NCI-H146 (cell line): Measurements from ENCODE around the gene BMPR1A.

Source experiments
- DNase-seq: peaks from one replicate; lab custom pipeline; 2025; lab: John Stamatoyannopoulos, UW

Gene BMPR1A

DNA sequence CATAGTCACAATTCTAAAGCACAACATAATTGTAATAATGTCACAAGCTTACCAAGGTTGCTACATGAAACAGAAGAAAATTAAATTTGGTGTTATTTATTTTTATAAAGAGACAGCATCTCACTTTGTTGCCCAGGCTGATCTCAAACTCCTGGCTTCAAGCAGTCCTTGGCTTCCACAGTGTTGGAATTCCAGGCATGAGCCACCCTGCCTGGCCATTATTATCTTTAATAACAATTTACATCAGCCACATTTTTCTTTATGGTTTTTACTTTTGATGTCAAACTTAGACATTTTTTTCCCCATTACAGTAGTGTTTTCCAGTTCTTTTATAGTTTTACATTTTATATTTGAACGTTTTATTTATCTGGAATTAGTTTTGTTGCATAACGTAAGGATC lies 46.7 kb downstream of the BMPR1A start:
- no peak for DNase-seq

GRCh38 chr10:86804805-86805204 lies 48.4 kb downstream of the BMPR1A start:
- DNase-seq = no peak

DNA sequence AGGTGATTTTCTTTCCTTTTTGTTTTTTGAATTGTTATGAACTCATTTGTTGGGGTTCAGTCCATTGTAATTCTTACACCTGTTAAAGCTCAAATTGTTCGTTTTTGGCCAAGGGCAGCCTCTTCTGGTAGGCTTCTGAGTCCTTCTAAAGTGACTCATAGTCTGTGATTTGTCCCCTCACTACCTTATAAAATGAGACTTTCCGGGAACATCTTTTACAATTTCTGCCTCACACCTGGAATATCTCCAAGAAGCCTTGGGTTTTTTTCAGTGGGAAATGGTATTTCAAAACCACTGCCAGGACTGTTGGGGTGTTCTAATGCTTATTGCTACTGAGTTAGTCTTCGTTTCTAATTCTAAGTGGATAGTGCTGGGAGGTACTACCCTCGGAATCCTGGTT lies 56.7 kb downstream of the BMPR1A start:
- DNase-seq = no peak

DNA sequence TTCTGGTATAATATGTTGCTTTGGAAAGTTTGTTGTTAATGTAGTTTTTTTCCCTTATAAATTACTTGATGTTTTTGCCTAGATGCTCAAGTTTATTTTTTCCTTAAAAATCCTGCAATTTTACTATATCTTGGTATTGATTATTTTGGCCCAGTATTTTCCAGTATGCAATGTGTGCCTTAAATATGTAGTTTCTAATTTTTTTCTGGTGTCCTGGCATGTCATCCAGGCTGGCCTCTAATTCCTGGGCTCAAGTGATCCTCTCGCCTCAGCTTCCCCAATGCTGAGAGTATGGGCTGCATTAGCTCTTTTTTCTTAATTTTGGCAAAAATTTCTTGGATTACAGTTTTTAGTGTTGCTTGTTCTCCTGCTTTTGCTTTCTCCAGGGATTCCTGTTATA lies 57.6 kb downstream of the BMPR1A start:
- DNase-seq = no peak

- DNase-seq = no peak
Observed at GRCh38 chr10:86815035-86815617, 58.7 kb downstream of the BMPR1A start.

GRCh38 chr10:86815640-86816039 lies 59.2 kb downstream of the BMPR1A start:
- no peak for DNase-seq

DNA sequence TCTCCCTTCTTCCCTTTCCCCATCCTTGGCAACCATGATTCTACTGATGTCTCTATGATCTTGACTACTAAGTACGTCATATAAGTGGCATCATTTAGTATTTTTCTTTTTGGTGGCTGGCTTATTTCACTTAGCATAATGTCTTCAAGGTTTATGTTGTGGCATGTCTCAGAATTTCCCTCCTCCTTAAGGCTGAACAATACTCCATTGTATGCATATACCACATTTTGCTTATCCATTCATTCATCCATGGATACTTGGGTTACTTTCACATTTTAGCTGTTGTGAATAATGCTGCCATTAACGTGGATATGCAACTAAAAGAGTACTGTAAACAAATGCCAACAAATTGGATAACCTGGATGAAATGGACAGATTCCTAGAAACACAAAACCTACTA lies 60.8 kb downstream of the BMPR1A start:
- no peak for DNase-seq

DNA sequence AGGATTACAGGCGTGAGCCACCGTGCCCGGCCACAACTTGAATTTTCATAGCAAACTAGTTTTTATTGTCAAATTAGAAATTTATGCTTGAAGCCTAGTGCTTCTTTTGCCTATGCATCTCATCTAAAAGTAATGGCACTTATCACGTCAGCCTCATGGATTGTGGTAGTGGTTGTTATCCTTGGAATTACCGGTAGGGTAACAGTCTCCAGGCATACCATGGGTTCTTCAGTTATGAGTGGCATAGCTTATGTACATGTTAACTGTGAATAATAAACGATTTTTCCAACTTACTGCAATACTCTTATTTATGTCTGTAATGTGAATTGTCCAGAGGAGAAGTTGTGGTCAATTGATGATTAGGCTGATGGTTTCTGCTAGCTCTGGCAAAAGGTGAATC lies 63.1 kb downstream of the BMPR1A start:
- no peak for DNase-seq

GRCh38 chr10:86820509-86820908 lies 64.1 kb downstream of the BMPR1A start:
- no peak for DNase-seq

GRCh38 chr10:86821388-86821999 lies 65.1 kb downstream of the BMPR1A start:
- no peak for DNase-seq

DNA sequence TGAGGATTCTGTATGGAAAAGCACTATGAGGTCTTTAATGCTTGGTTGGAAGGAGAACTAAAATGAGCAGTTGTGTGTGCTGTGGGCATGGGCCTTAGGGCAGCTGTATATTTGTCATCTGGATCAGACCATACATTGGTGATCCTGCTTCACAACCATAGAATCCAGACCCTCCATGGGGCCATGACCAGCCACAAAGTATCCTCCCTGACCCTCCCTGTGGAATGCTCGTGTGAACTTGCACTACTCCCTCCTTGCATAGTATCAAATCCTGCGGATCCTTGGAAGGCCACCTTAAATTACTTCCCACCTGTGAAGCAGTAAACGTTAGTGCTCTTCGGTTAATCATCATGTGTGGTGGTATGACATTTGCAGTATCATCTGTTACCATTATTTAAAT lies 67.1 kb downstream of the BMPR1A start:
- DNase-seq = no peak

DNA sequence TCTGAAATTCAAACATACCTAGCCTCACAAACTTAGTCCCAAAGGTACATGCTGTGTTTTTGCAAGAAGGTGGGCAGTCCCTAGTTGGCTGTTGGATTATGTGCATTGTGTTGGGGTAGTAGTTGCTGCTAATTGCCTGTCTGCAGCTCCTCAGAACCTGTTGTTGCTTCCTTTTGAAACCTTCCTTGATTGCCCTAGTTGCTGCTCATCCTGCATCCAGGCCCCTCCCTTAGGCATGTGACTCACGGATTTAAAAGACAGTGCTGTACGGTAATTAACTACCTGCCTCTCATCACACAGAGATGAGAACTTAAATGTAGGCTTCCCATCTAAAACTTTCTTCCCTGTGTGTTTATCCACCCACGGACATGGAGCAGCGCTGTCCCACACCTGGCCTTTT lies 67.7 kb downstream of the BMPR1A start:
- peak; percentile 2 for DNase-seq

GRCh38 chr10:86825366-86825765 lies 68.9 kb downstream of the BMPR1A start:
- no peak for DNase-seq

DNA sequence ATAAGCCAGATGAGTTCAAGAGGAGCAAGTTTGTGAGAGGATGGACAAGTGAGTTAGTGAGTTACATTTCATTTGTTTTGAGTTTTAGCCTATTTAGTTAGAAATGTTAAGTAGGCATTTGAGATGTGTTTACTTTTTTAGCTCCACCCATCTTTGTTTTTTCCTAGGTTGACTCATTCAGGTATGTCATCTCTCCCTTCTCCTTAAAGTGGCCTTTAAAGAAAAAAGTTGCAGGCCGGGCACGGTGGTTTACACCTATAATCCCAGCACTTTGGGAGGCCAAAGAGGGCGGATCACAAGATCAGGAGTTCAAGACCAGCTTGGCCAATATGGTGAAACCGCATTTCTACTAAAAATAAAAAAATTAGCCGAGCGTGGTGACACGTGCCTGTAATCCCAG lies 71.2 kb downstream of the BMPR1A start:
- DNase-seq = no peak

DNA sequence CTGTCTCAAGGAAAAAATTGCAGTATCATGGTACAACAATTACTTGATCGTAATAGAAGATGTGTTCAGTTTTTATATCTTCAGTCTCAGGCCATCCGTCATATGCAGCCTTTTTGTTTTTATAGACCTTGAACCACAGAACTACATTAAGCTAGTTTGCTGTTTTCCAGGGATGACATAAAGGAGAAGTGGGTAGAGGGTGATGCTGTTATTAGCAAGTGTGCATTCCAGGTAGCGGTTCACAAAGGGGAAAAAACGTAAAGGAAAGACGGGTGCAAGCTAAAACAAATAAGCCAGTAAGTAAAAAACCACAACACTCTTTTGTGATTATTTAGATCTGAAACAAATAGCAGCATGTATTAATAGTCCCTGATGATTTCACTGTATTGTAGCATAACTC lies 71.7 kb downstream of the BMPR1A start:
- DNase-seq = no peak

DNA sequence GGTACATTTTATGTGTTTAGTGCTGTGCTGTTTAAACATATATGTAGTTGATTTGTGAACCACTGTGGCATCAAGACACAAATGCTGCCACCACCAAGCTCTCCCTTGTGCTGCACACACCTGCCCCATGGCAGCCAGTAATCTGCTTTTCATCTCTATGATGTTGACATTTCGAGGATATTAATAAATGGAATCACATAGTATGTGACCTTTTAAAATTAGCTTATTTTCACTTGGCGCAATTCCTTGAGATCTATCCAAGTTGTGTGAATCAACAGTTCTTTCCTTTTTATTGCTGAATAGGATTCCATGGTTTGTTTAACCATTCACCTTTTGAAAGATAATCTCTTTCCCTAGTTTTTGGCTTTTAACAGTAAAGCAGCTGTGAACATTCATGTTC lies 73.1 kb downstream of the BMPR1A start:
- no peak for DNase-seq

GRCh38 chr10:86830043-86830591 lies 73.7 kb downstream of the BMPR1A start:
- no peak for DNase-seq

DNA sequence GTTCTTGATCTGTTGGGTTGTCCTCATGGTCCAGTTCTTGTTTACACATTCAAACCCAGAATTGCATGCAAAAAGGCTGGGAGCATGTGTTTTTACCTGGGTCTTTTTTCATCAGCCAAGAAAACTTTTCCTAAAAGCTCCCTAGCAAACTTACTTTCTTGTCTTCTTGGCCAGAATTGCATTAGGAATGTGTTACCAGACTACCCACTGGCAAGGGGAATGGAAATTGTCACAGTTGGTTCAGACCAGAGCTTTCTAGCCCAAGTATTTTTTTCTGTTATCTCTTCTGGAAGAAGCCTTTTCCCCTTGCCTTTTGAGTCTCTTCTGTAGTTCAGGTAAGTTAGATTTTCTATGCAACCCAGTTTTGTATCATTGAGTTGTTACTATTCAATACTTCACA lies 77.5 kb downstream of the BMPR1A start:
- no peak for DNase-seq

GRCh38 chr10:86836044-86836443 lies 79.6 kb downstream of the BMPR1A start:
- no peak for DNase-seq

GRCh38 chr10:86837663-86838062 lies 81.2 kb downstream of the BMPR1A start:
- no peak for DNase-seq

GRCh38 chr10:86840498-86840897 lies 84.1 kb downstream of the BMPR1A start:
- no peak for DNase-seq

DNA sequence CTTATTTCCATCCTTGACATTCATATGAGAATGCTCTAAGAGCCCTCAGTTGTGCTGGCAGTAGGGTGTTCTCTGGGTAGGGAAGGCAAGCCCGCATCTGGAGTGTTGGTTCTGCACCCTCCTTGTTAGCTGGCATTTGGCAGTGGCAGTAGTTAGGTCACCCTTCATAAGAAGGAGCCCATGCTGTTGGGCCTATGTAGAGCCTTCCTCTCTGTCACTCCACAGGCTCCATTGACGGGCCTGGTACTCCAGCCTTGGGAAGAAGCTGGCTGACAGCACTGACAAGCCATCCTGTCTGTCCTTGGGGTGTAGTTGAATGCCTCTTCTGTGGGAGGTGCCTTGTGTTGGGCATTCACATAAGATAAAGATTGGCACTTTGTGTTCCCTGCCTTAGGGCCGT lies 89.7 kb downstream of the BMPR1A start:
- no peak for DNase-seq

- no peak for DNase-seq
Observed at GRCh38 chr10:86848747-86849146, 92.3 kb downstream of the BMPR1A start.
